Suppressor macrophage (primary cell): Measurements from ENCODE around the gene THBD.

Experiments used
- DNase-seq, 4 experiments: peaks; one replicate each; pipeline ENCODE4 v3.0.0-alpha.2; 2020 to 2022
- total RNA-seq, 17 experiments: gene quantifications; one replicate each; lab custom pipeline; 2026; ENCODE audit warnings: mixed read lengths in 6 of 17, inconsistent platforms in 3 of 17; lab: John Stamatoyannopoulos, UW

THBD gene, protein sequence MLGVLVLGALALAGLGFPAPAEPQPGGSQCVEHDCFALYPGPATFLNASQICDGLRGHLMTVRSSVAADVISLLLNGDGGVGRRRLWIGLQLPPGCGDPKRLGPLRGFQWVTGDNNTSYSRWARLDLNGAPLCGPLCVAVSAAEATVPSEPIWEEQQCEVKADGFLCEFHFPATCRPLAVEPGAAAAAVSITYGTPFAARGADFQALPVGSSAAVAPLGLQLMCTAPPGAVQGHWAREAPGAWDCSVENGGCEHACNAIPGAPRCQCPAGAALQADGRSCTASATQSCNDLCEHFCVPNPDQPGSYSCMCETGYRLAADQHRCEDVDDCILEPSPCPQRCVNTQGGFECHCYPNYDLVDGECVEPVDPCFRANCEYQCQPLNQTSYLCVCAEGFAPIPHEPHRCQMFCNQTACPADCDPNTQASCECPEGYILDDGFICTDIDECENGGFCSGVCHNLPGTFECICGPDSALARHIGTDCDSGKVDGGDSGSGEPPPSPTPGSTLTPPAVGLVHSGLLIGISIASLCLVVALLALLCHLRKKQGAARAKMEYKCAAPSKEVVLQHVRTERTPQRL
- total RNA-seq: 4.7 to 123 (median 51.4) reads per million in 17 experiments

DNA sequence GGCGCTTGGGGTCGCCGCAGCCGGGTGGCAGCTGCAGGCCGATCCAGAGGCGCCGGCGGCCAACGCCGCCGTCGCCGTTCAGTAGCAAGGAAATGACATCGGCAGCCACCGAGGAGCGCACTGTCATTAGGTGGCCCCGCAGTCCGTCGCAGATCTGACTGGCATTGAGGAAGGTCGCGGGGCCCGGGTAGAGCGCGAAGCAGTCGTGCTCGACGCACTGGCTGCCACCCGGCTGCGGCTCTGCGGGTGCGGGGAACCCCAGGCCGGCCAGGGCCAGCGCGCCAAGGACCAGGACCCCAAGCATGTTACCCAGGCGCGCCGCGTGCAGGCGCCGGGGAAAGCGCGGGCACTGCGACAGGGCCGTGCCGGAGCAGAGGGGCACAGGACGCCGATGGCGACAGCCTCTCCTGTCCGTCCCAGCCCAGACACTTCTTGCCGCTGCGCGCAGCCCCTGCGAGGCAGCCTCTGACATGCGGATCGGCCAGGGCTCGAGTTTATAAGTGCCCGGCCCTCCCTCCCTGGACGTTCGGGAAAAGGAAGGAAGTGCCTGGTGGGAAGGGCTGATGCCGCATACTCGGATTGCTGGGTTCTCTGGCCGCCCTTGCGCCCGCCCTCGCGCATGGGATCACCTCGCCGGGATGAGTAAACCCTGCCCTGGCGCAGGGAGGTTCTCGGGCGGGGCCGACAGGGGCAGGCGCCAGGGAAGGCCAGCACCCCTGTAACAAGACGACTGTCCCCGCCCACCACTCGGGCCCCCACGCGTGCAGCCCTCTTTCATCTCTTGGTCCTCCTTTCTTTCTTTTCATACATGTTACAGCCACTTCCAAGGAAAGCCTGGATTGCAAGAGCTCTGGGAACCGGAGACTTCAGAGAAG lies at the start of gene THBD:
Gene THBD, minus strand, starts transcription at position 472 of the 875 bp plus-strand sequence. Its CDS starts 168 bp downstream, at position 304.
- peak; percentile 90 to 94 (median 94) for DNase-seq

DNA sequence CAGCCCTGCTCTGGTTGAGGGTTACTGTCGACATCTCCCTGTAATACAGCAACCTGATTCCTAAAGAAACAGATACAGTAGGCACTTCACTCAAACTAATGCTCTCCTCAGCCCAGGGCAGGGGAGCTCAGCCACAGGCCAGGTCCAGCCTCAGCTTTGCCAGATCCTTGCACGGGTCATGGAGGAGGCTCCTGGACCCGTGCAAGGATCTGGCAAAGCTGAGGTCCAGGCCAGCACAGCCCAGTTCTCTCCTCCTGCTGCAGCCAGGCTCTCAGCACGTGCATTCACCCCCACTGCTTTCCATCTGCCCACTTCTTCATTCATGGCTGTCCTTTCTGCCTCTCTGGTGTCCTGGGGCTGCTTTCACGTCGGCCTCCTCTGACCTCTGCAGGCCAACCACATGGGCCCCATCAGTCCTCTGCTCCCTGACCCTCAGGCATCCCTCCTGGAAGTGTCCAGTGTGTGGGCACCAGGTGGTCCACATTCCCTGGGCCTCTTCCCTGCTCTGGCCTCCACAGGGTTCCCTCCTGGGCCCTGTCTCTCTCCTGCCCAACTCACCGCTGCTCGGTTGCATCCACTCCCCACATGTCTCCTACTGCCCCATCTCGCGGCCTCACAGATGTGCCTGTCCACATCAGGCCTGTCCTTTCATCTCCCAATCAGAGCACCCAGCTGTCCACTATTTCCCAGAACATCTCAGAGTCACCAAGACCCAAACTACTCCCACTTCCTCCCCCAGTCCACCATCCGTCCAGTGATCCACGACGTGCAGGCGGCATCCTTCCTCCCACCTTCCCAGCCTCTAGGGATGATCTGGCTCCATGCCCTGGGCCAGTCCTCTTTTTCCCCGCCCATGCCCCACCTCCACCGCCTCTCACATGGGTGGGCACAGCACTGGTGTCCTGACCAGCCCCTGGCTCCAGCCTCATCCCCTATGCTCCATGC lies 48.4 kb upstream of the THBD start:
- DNase-seq: peak in 3 of 4 experiments; percentile 38 to 42 (median 41)

DNA sequence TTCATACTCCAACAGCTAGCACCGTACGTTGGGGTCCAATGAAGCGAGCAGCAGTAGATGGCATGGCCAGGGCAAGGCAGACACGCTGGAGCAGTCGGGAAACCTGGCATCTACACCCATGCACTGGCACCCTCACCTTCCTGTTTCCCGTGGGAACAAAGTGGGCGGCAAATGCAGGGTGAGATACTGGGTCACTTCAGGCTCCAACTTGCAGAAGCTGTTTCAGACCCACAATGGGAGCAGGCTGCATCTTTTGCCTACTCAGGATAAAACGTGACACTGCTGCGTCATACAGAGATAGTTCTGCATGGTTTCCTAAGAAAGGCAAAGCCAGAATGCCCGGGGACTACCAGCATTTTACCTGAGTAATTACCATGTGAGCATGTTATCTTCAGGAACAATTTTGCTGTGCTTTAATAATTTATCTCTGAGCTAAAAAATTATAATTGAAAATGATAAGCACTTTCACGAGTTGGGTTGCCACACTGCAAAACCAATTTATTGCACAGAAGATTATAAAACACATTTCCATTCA lies 47.6 kb upstream of the THBD start:
- peak in 3 of 4 experiments; percentile 50 to 66 (median 60) for DNase-seq

DNA sequence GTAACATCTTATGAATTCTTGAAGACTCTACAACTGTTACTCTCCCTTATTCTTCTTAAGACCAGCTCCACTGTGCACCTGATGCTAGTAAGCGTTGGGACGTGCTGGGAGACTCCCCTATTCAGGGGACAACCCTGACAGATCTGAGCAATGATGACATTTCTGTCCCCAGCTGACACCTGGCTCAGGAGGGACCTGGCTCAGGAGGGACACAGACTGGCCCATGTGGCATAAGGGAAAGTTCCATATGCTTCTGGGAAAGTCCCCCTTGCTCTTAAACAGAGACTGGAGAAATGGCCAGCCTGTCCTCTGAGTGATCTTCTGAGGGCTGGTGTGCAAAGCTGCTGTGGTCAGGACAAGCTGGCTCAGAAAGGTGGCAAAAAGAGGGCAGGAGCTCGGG lies 46.6 kb upstream of the THBD start:
- DNase-seq: peak in 2 of 4 experiments; percentile 23 to 35

DNA sequence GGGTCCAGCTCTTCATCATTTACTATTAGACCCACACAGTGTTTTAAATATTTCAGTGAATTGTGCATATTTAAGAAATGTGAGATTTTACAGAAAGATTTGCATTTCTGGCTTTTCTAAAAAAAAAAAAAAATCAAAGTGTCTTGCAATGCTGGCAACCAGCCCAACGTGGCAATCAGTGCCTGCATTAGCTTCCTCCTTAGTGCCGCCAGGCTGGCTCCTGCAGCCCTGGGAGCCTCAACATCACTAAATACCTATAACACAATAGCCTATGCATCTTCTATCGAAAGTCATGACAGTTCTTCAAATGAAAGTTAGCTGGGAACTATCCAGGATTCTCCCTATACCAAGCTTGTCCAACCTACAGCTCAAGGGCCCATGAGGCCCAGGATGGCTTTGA lies 46.0 kb upstream of the THBD start:
- peak in 3 of 4 experiments; percentile 63 to 82 (median 77) for DNase-seq

DNA sequence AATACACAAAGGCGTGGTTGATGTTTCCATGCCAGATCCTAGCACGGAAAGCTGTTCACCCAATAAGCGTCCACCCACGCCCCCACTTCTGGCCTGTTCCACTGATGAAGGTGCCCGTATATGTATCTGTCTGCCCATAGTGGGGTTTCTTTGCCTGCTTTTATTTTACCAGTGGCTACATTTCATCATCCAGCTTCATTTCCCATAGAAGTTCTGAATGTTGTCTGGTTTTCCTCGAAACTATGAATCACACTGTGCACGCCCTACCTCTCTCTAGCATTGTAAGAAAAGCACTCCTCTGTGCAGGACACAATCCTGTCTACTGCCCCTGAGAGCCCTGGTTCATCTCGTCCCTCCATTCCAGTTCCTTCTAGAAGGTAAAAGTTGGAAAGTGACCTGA lies 45.5 kb upstream of the THBD start:
- DNase-seq: peak in 1 of 4 experiments; percentile 36

DNA sequence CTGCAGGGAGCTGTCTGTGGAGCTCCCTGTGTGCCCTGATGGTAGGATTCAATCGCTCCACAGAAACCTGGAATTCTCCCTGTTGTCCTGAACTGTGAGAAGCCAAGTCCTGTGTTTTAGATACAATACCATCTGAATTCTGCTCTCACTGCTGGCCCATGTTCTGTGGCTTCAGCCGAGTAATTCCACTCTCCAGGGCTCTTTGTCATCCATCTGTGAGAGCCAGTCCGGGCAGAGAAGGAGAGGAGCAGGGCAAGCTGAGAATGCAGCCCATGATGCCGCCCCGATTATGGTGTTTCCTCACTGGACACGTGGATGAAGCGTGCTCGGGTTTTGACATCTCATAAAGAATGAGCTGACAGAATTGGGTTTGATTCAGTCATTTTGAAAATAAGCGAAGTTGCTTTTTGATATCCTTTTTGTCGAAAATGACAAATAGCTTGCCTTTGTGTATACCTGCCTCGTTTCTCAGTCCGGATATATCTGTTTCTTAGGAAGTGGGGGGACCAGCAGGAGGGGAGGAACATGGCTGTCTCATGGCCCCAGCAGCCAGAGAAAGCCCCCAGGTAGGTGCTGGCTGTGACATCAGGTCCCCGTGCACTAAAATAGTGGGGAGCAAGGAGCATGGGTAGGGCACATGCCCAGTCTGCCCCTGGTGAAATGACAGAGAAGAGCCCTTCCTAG lies 44.9 kb upstream of the THBD start:
- DNase-seq: no peak

DNA sequence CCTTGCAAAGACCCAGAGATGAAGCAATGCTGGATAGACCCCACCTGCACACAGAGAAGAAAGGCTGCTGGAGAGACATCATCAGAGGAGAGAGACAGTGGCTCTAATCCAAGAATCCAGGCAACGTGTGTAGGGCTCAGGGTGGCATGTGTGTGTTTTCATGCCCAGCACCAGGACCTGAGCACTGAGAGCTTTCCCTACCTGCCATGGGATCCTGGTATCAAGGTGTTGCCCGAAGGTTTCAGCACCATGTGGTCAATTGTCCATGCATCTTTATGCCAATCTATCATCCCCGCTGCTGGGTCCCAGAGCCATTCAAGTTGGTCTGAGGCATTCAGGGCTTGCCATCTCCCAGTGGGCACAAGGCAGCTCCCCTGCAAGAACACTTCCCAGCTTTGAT lies 44.1 kb upstream of the THBD start:
- no peak for DNase-seq

DNA sequence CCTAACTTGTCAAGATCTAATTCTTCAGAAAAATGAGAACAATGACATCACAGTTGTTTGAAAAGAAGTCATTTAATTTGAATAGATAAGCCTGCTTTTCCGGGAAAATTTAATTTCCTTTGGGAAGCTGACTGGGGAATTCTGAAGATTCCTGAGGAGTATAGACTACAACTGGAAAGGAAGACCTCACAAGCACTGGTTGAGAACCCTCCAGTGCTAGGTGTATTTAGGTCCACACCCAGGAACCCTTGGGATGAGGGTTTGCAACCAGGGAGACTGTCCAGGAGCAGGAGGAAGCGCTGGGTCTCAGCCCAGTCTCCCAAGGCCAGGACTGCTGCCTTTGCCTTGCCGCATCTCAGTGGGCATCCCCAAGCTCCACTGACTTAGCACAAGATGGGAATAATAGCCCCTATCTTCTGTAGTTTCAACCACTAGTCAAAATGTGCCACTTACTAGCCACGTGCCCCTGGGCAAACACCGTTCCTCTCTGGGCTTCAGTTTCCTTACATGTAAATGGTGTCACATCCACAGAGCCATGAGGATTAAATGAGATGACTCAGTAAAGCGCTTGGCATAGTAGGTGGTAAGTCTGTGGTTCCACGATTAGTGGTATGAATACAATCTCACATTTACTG lies 43.5 kb upstream of the THBD start:
- no peak for DNase-seq

DNA sequence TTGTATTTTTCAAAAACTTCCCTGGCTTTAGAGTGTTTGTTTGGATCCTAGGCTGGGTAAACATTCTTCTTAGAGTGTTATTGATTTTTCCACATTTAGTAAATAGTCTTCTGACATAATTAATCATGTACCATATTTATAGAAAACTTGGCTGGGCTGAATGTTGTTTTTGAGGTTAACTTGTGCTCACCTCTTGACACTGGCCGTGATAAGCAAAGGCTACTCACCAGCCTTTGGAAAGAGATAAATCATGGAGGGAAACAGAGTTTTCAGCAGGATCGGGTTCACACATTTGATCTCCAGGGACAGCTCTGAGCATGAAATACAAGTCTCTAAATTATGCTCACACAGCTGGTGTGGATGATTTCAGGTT lies 42.9 kb upstream of the THBD start:
- DNase-seq: no peak

DNA sequence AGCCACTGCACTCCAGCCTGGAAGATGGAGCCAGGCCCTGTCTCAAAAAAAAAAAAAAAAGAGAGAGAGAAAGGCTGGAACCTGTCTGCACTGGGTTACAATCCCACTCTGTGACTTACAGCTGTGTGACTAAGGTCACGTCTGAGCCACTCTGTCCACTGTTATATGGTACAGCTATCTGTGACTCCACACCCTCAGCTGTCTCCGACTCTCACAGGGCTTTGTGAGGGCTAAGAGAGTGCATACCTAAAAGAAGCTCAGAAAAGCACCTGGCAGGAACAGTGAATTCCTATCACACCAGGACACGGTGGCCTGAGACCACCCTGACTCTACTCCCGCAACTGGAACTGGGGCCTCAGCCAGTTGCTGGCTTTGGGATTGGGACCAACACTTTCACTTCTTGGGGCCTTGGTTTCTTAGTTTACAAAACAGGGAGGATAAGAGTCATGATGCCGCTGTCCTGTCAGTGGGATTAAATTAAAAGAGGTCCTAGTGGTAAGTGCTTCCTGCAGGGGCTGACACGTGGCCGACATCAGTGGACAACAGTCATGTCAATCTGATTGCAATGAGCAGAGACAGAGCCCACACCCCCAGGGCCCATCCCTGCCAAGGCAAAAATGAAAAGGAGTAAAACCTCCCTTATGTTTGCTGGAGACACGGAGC lies 42.4 kb upstream of the THBD start:
- no peak for DNase-seq

DNA sequence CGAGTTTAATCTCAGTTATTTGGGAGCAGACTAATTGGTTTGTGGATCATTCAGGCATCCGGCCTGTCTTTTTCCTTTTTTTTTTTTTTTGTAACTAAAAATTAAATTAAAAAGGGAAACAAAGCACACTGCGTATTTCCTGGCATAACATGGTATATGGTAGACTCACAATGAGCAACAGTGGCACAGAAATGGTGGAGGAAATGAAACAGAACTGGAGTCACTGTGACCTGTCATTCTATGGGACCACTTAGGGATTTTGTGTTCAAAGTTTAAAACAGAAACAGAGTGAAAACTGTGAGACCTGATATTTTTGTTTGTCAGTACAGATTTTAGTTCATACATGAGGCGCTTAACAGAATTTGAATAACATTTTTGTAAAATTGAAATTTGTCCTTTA lies 41.4 kb upstream of the THBD start:
- no peak for DNase-seq

DNA sequence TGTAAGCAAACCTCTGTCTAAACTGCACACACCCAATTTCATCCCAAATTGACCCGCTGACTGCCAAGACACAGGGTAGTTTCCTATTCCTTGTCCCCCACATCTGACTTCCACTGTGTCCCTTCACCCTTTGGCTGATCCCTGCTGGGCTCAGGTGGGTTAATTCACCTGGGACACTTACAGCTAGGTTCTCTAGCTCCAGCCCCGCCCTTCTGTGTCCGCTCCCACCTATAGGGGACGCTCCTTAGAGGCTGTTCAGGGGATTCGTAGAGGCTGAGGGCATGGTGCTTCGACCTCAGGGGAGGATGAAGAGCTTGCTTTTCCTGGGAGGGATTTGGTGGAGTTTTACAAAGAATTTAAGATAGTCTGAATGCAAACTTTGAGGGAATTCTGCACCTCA lies 40.7 kb upstream of the THBD start:
- DNase-seq: no peak

DNA sequence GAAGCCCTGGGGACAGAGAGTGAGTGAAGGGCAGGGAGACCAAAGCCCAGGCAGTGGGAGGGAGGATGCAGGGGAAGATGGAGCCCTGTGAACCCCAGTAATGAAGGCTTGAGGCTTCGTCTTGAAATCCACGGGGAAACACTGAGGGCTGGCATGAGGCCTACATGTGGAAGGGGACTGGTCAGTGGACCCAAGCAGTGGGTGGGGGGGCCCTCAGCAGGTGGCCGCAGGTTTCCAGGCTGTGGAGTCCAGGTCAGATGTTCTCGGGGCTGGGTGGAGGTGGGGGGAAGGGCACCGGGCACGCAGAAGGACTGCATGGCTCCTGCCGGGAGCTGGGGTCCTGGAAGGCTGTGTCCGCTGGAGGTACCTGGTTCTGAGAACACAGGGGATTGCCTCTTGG lies 39.4 kb upstream of the THBD start:
- no peak for DNase-seq

DNA sequence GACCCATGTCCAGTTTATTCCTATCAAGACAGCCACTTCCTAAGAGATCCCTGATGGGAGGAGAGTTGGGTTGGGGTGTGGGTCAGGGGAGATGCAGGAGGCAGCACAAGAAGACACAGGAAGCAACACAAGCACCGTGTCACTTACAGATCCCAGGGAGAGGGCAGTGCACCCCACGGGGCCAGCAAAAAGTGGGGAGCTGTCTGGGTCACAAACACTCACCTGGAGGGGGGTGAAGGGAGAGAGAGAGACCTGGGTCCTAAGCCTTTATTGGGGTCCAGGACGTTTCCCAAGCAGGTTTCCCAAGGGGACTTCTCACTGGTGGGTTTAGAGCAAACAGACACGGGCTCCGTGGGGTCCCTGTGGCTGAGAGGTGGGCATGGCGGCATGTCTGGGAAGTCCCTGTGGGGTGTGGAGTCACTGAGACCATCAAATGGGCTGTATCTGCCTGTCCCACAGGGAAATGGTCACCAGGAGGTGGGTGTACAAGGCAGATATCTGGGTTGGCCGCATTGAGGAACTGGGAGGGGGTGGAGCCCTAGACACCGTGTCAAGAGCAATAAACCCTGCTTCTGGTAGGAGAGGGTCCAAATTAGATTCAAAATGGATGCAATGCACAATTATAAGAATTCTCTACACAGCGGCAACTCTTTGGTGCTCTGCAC lies 38.2 kb upstream of the THBD start:
- peak; percentile 69 to 83 (median 79) for DNase-seq

DNA sequence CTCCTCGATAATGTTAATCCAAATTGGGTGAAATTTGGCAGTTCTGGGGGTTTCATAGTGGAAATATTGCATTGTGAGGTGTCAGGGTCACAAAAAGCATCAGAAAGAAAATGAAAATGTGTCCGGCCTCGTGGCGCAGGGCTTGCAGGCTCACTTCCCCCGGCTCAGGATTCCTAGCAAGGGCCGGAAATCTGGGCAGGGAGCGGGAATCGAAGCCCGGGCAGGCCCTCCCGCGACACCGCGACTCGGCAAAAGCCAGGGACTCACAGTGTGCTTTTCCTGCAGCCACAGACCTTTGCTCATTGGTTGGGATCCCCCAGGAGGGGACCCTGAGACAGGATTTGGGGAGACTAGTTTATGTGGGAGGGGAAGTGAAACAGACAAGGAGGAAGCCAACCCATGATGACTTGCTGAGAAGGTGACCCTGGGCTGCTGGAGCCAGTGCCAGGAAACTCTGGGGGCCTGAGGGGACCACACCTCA lies 37.5 kb upstream of the THBD start:
- peak; percentile 62 to 82 (median 77) for DNase-seq

DNA sequence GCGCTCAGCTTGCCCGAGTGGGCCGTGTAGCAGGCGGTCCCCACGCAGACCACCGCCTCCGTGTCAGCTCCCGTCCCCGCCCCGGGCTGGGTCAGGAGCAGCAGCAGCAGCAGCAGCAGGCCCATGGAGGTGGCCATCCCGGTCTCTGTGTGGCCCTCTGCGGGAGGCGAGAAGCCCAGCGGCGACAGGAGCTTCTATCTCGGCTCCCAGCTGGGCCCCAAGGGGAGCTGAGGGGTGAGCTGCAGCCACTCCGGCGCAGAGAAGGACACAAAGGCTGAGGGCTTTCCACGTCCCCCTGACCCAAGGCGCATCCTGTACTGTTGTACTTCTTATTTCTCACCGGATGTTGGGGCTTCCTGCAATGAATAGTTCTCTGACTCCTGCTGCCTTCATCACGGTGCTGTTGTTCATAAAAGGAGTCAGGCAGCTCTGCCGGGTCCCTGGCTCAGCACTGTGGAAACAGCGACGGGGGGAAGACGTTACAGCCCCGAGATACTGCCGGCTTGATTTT lies 36.6 kb upstream of the THBD start, which contains the start of gene CD93:
Gene CD93, minus strand, starts transcription at position 269 of the 511 bp plus-strand sequence. Its CDS starts 132 bp downstream, at position 137.
- DNase-seq: peak; percentile 56 to 76 (median 66)

DNA sequence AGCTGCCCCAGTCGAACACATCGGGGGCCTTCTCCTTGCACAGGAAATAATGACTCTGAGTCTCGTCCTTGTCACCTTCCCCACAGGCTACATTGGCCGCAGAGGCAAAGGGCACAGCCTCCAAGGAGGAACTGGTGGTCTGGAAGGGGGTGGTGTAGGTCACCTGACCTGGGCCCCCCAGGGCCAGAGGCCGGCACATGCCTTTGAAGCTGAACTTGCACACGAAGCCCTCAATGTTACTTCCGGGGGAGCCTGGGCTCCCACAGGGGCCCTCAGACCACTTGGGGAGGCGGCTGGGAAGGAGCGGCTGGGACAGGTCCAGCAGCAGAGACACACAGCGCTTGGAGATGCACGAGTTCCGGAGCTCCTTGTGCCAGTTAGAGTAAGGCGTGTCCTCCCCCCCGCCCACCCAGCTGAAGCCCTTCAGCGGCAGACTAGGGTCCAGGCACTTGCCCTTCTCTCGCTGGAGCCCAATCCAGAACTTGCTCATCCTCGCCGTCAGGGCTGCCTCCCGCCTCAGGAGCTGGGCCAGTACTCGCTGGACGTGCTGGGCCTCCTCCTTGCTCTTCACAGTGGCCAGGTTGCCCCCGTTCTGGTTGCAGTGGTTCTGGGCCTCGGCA lies 36.1 kb upstream of the THBD start:
- peak in 3 of 4 experiments; percentile 35 to 46 (median 46) for DNase-seq
